ENCODE measurements around the gene TFCP2L1.
"Not testable (repeated sequence)": the region's sequence is repeated elsewhere in the genome, so short reads cannot be mapped to it uniquely, and the experiment has no call there.

Gene TFCP2L1

DNA sequence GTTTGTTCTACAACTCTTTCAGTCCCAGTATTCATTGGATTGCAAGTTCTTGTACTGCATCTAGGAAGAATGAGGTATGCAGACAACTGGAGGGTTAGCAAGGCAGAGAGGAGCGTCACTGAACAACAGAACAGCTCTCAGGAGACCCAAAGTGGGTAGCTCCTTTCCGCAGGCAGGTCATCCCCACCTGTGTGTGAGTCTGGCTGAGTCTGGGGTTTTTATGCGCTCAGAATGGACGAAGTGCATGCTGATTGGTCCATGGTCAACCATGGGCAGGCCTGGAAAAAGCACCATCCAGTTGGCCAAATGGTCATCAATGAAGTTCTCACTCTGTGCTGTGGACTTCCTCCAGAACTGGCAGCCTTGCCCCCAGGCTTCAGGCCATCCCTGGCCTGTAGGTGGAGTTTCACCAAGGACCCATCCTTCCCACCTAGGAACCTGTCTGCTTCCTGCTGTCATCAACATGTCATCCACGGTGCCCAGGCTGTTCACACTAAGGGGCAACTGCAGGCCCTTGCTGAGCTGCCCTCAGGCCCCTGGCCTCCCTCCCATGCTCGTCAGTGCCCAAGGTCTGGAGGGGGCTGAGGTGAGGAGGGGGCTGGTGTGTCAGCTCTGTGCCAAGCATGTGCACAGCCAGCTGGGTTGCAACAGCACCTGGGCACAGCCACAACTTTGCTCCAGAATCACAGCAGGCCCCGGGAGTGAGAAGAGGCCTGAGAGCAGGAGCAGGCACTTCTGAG lies 11.1 kb upstream of the TFCP2L1 start:
- DNase-seq (ENCODE audit: low read depth), result no peak

DNA sequence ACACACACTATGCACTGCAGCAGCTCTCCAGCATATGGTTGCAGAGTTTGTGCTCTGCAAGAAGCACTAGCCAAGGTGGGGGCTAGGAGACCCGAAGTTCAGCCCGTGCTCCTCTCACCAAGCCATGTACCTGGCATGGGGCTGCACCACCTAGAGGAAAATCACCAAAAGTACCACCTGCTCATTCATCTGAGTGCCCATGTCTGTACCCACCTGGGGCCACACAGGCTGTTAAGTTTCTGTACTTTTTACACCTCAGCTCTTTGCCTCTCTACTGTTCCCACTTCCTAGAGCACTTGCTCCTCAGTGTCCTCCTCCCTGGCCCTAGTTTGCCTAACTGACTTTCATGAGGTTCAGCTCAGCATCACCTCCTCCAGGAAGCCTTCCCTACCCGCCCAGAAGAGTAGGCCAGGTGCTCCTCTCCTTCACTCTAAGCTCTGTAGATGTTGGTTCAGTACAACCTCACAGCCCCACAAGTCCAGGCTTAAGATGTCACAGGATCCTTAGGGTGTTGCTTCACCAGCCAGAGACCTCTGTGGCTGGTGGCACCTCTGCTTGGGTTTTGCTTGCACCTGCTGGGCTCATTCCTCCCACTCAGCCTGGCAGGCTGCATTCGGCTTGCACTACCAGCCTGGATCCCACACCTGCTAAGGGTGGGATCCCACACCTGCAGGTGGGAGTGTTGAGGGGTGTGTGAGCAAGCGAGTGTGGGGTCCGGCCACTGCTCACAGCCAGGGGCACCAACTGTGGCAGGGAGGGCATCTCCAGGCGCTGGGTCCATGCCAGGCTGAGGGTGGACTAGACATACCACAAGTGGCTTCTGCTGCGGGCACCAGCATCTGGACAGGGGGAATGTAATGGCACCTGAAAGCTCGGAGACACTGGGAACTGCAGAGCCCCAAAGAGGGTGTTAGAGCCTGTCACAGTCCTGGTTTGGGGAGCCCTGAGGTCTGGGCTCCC lies 10.2 kb upstream of the TFCP2L1 start:
- no peak for DNase-seq (ENCODE audit: low read depth)

- no peak for DNase-seq (ENCODE audit: low read depth)
Observed at GRCh38 chr2:121293450-121294325, 8.7 kb upstream of the TFCP2L1 start.

- no peak for DNase-seq (ENCODE audit: low read depth)
Observed at GRCh38 chr2:121291251-121291580, 6.2 kb upstream of the TFCP2L1 start.

DNA sequence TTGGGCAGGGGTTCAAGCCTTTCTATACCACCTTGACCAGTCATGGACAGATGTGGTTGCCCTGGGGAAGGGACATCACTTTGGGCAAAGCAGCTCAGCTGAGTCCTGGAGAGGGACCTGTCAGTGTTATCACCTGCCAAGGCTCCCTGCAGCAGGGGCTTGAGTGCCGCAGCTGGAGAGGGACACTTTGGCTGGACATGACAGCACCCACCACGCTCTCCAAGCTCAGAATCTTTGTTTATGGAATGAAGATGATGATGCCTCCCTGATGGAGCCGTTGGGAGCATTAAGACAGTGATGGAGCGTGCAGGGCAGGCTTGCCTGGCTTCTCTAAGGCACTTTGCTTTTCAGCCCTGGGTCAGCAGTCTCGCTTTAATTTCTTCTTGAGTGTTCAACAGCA lies 4.3 kb upstream of the TFCP2L1 start:
- no peak for DNase-seq (ENCODE audit: low read depth)

DNA sequence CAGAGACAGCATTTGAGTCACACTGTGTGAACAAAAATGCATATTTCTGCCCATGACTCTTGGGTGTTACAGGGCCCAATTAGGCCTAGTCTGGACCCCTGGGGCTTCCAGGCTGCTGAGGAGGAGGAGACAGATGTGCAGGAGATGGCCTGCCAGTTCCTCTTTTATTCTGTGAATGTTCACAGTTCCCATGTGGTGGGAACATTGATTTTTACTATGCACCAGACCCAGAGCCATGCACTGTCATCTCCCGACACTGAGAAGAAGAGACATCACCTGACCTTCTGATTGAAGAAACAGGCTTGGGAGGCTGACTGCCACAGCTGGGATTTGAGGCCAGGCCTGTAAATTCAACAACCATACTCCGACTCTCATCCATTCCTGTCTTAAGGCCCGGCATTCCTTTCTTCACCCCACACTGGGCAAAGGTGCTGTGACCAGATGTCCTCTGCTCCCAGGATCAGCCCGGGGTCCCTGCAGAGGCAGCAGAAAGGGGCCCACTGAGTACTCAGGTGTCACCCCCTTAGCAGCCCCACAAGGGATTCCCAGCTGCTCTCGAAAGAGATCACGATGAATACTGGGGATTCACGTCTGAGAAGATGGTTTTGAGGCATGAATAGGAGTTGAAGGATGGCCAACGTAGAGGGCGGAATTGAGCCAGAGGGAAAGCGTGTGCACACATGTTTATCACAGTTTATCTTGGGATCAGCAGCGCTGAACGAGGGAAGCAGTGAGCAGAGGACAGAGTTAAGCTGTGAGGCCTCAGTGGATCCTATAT lies 3.6 kb upstream of the TFCP2L1 start:
- DNase-seq (ENCODE audit: low read depth), result no peak

GRCh38 chr2:121287956-121288355 lies 3.0 kb upstream of the TFCP2L1 start:
- DNase-seq (ENCODE audit: low read depth), result no peak

GRCh38 chr2:121287146-121287798 lies 2.3 kb upstream of the TFCP2L1 start:
- no peak for DNase-seq (ENCODE audit: low read depth)

DNA sequence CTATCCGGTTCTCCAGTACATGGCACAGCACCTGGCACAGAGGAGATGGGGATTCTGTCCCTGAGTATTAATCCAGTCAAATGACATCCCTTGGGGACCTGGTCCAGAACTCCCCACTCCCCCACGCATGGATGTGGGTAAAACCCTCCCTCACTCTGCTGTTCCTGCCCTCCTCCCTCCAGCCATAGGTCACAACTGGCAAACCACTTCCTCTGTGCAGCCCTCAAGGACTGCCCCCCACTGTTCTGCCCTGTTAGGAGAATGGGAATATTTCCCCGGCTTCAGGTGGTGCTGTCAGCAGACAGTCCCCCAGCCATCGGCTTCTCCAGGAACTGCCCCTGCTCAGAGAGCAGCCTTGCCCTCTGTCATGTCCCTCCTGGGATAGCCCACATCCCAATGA lies 1.5 kb upstream of the TFCP2L1 start:
- DNase-seq (ENCODE audit: low read depth), result no peak

GRCh38 chr2:121285926-121286325 lies 924 bp upstream of the TFCP2L1 start:
- DNase-seq (ENCODE audit: low read depth), result no peak

DNA sequence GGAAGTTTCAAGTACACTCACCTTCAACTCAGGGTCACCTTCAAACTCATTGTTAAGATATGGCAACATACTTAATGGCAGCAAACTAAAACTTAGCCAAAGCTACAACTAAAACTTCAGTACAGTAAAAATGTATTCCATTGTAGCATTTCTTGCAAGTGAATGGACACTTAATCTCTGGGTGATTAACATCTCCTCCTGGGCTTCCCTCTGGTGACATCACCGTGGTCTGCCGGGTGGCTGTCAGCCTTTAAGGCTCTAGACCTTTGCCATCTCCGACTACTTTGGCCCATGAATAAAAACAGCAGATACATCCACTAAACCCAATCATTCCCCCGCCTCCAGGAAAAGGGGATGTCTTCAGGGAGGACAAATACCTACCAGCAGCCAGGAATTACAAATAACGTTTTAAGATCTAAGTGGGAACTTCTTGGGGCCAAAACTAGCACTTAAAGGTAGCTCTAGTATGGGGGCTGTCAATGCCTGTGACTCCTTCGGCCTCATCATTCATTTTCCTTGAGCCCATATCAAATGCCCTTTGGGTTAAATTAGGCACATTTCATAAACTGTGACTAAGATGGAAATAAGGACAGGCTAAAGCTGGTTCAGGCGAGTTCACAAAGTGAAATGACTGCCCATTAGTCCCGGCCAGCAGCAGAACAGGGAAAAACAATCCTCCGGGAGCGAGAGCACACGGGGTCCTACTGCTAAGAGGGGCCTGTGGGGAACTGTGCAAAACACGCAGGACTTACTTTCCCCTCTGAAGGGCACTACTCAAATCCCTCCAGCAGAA lies 1.1 kb downstream of the TFCP2L1 start:
- DNase-seq (ENCODE audit: low read depth), result no peak

DNA sequence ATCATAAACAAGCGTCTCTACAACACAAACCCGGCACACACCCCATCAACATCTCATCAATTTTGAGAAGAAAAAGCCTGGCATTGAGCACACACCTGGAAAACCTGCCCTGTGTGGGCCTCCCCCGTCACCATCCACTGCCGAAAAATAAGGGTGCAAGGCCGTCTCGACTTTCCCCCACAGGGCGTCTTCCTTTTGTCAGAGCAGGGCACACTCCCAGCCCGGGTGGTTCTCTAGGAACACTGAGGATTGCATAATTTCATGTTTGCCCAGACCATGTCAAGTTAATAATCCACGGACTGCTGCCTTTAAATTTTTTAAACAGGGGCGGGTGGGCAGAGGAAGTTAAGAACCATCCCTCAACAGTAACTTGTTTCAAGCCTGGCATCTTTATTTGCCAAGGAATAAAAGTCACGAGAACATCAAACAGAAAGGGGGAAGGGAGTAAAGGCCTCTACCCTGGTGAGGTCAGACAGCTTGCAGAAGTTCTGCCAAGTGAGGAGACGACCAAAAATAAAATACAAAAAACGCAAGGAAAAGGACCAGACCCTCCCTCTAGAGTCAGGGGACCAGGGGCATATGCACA lies 2.1 kb downstream of the TFCP2L1 start:
- DNase-seq (ENCODE audit: low read depth), result no peak

DNA sequence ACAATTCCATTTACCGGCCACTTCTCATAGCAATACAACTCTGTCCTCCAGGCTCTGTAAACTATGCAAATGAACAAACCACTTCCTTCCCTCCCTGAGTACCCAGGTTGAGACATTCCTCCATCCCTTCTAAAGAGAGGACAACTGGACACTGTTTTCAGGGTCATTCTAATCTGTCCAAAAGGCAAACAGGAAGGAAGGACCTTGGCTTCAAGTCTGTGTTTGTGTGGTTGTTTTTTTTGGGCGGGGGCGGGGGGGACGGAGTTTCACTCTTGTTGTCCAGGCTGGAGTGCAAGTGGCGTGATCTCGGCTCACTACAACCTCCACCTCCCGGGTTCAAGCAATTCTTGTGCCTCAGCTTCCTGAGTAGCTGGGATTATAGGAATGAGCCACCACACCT lies 3.3 kb downstream of the TFCP2L1 start:
- no peak for DNase-seq (ENCODE audit: low read depth)

- no peak for DNase-seq (ENCODE audit: low read depth)
Observed at GRCh38 chr2:121281107-121281506, 3.9 kb downstream of the TFCP2L1 start.

GRCh38 chr2:121279476-121280220 lies 5.4 kb downstream of the TFCP2L1 start:
- DNase-seq (ENCODE audit: low read depth), result no peak

GRCh38 chr2:121276341-121276740 lies 8.7 kb downstream of the TFCP2L1 start:
- no peak for DNase-seq (ENCODE audit: low read depth)

DNA sequence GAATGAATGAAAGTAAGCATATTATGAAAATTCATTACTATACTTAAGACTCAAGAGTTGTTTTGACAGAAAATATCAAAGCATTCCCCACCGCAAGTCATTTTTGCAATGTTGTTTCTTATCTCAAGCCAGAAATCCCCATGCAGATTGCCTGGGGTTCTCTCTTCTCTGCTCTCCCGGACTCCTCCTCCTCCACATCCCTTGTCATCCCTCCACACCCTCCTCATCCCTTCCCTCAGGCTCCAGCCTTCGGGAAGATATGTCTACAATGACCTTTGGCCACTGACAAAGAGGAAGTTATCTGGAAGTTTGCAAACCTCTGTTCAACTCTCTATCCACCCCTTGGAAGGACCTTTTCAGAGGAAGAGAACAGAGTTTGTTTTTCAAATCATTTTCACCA lies 11.9 kb downstream of the TFCP2L1 start:
- DNase-seq (ENCODE audit: low read depth), result no peak

DNA sequence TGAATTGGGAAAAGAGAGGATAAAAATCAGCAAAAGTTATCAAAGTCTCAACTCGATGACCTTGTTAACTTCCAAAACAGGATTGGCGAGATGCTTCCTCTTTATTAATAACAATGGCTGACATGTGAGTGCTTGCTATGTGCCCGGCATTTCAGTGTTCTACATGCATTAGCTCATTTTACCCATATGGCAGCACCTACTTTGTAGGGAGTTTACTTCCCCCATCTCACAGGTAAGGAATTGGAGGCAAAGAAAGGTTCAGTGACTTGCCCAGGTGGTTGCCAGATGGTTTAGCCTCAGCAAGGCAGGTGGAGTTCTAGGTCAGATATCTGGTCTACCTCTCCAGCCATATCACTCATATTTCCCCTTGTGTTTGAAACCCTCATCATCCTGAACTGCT lies 12.4 kb downstream of the TFCP2L1 start:
- no peak for DNase-seq (ENCODE audit: low read depth)

DNA sequence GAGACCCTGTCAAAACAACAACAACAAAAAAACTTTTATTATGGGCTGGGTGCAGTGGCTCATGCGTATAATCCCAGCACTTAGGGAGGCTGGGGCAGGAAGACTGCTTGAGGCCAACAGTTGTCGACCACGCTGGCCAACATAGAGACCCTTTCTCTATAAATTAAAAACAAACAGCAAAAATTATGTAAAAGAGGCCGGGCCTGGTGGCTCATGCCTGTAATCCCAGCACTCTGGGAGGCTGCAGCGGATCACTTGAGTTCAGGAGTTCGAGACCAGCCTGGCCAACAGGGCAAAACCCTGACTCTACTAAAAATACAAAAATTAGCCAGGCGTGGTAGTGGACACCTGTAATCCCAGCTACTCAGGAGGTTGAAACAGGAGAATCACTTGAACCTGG lies 15.6 kb downstream of the TFCP2L1 start:
- not testable (repeated sequence) for DNase-seq (ENCODE audit: low read depth)

All from stimulated activated CD4-positive, alpha-beta T cell treated with anti-CD3 and anti-CD28 coated beads, Interleukin-2, amount 100 ng/mL, for 4 hours (primary cell).